Keratinocyte (primary cell): ENCODE data around the gene TUBA3D.

Experiments used
- CTCF ChIP-seq, 3 experiments: IDR thresholded peaks in 1 of 3; conservative IDR thresholded peaks in 1 of 3; optimal IDR thresholded peaks in 1 of 3; 2 replicates in 2 of 3; 3 replicates in 1 of 3; pipeline versions ENCODE3 to v1.5.1; 2011; ENCODE audit warnings: low read length in 3 of 3, mild to moderate bottlenecking in 3 of 3, moderate library complexity in 2 of 3, control low read depth in 1 of 3, inconsistent platforms in 1 of 3; ENCODE audit not compliant: insufficient read depth in 2 of 3; ENCODE audit errors: extremely low read depth in 1 of 3
- EZH2 ChIP-seq: IDR thresholded peaks from one replicate; pipeline ENCODE4 v1.6.1; 2012; ENCODE audit warnings: inconsistent platforms, mild to moderate bottlenecking, low read length, moderate library complexity

GRCh38 chr2:131516011-131516410 lies 40.1 kb downstream of the TUBA3D start:
- no peak for TF ChIP-seq CTCF (optimal IDR thresholded peaks at IDR 0.05 in 1 of 3, IDR thresholded peaks at IDR 0.05 in 1 of 3, conservative IDR thresholded peaks at IDR 0.05 in 1 of 3; ENCODE audit: extremely low read depth in 1 of 3, insufficient read depth in 2 of 3, low read length in 3 of 3)
- TF ChIP-seq EZH2: no peak
